Sciatic nerve (tissue), 2 donors: ENCODE measurements around the gene ELP4. TPM values are rescaled to one million over a fixed set of nuclear protein-coding genes. Genes with fewer than 3 reads are reported as not detected.
A peak's percentile ranks its signal among the peaks of the same experiment; 100 is the strongest.
"Not testable (repeated sequence)": the region's sequence is repeated elsewhere in the genome, so short reads cannot be mapped to it uniquely, and the experiment has no call there.

Experiments used
- ATAC-seq: fragments of 200-7000 bp; cut with Tn5 transposase; one replicate; pipeline ENCODE4 v1.9.1; 2020; ENCODE audit warnings: mild to moderate bottlenecking, moderate library complexity
- DNase-seq: peaks from one replicate; pipeline ENCODE4 v3.0.0-alpha.2; 2020; ENCODE audit warnings: low spot score
- intact Hi-C: fragments of 100-400 bp; cut with DNase I; formaldehyde crosslinking; loops from one replicate; pipeline ENCODE4 v1.14.2; 2022
- total RNA-seq: library from RNA; stranded (reverse); fragmentation: NEBNext Ultra II Directional; extraction: Animal tissue kit (Norgen Biotek cat#: 25700); gene quantifications from one replicate; pipeline ENCODE4 v1.2.1, GENCODE V29; 2021
- donor health status: DM: no; HTN: no; CAD: no.
- donor health status: DM: no; HTN: no; CAD: no.

The ELP4 gene, protein sequence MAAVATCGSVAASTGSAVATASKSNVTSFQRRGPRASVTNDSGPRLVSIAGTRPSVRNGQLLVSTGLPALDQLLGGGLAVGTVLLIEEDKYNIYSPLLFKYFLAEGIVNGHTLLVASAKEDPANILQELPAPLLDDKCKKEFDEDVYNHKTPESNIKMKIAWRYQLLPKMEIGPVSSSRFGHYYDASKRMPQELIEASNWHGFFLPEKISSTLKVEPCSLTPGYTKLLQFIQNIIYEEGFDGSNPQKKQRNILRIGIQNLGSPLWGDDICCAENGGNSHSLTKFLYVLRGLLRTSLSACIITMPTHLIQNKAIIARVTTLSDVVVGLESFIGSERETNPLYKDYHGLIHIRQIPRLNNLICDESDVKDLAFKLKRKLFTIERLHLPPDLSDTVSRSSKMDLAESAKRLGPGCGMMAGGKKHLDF
- total RNA-seq, result 18.1 TPM

- DNase-seq (peak; percentile 98), ATAC-seq (peak; percentile 100)
- intact Hi-C loops, result no loop called here
These were observed at the start of gene ELP4, which contains the start of gene IMMP1L for GRCh38 chr11:31509429-31510345. TSS of gene ELP4 (plus strand) at chr11:31509767. CDS start at chr11:31509785, 18 bp downstream. TSS of gene IMMP1L (minus strand) at chr11:31509622. CDS start at chr11:31463276, 46,346 bp downstream.

DNA sequence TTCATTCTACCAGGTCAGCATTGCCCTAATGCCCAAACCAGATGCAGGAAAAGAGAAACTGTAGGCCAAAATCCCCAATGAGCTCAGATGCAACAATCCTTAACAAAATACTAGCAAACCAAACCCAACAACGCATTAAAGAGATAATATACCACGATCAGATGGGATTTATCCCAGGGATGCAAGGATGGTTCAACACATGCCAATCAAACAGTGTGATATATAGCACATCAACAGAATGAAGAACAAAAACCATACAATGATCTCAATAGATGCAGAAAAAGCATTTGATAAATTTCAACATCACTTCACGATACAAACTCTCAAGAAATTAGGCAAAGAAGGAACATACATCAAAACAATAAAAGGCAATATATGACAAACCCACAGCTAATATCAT lies 45.1 kb upstream of the ELP4 start:
- intact Hi-C loops, result no loop called here
- no peak for ATAC-seq
- DNase-seq, result no peak

DNA sequence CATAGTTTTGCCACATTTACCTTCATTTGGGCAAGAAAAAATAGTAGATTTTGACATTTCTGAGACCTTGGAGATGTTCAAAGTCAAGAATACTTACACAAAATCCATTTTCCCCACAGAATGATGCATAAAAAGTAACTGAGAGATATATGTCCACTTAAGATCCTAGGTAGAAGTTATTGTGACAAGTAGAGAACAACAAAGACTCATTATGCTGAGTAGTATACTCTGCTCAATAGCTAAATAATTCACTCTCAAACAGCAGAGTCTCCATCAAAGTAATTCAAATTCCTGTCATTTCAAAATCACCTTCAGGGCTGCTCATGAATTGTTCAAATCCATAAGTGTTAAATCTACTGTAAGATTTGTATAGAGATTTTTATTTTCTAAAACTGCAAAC lies 35.5 kb upstream of the ELP4 start:
- no peak for DNase-seq
- intact Hi-C loops, result loop anchor here (10.0 kb wide), 1 partner anchor 1841 kb away; no protein-coding TSS in a partner anchor
- ATAC-seq, result no peak

GRCh38 chr11:31477528-31478222 lies 31.9 kb upstream of the ELP4 start:
- ATAC-seq (no peak), DNase-seq (no peak)
- intact Hi-C loops, result loop anchor here (10.0 kb wide), 1 partner anchor 1837 kb away; no protein-coding TSS in a partner anchor

DNA sequence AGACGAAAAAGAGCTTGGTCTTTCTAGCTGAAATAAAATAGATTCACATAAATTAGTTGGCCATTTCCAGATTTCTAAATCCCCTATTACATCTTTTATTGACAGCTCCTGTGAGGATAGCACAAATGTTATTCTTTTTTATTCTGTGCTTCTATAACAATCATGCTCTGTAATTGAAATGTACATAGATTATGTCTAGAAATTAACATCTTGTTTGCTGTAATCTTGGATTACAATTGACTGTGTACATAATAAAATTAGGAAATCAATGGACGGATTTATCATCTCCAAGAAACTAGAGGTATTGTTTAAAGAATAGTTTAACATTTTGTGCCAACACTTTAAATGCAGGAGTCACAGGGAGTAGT lies 31.4 kb upstream of the ELP4 start:
- DNase-seq (no peak), ATAC-seq (no peak)
- intact Hi-C loops, result loop anchor here (10.0 kb wide), 1 partner anchor 1837 kb away; no protein-coding TSS in a partner anchor

GRCh38 chr11:31479066-31479465 lies 30.5 kb upstream of the ELP4 start:
- DNase-seq, result no peak
- intact Hi-C loops, result loop anchor here (10.0 kb wide), 1 partner anchor 1836 kb away; no protein-coding TSS in a partner anchor
- no peak for ATAC-seq

- no peak for ATAC-seq
- DNase-seq, result no peak
- intact Hi-C loops, result no loop called here
These were observed 28.6 kb upstream of the ELP4 start for GRCh38 chr11:31480930-31481329.

- intact Hi-C loops, result no loop called here
- DNase-seq, result no peak
- ATAC-seq, result no peak
These were observed 25.1 kb upstream of the ELP4 start for GRCh38 chr11:31484497-31484896.

- ATAC-seq, result no peak
- intact Hi-C loops, result no loop called here
These were observed 21.7 kb upstream of the ELP4 start for GRCh38 chr11:31487848-31488247.

DNA sequence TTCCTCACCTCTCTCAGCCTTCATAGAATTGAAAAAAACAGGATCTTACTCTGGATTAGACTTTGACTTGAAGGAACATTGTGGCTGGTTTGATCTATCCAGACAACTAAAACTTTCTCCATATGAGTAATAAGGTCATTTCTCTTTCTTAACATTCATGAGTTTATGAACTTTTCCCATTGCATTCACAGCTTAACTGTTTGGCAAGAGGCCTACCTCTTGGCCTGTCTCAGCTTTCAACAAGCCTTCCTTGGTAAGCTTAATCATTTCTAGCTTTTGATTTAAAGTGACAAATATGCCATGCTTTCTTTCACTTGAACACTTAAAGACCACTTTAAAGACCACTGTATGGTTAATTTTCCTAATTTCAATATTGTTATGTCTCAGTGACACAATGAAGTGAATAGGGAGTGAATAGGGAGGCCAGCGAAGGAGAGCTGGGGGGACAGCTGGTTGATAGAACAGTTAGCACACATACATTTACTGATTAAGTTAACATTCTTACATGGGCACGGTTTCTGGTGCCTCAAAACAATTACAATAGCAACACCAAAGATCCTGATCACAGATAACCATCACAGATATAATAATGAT lies 17.1 kb upstream of the ELP4 start:
- DNase-seq (no peak), ATAC-seq (no peak)
- intact Hi-C loops, result no loop called here

More at GRCh38 chr11:31487848-31488247, 21.7 kb upstream of the ELP4 start:
- no peak for DNase-seq

DNA sequence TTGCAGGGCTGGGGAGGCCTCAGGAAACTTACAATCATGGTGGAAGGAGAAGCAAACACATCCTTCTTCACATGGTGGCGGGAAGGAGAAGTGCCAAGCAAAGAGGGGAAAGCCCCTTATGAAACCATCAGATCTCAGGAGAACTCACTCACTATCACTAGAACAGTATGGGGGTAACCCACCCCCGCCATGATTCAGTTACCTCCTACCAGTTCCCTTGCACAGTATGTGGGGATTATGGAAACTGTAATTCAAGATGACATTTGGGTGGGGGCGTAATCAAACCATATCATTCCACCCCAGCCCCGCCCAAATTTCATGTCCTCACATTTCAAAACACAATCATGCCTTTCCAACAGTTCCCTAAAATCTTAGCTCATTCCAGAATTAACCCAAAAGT lies 16.3 kb upstream of the ELP4 start:
- DNase-seq, result no peak
- no peak for ATAC-seq
- intact Hi-C loops, result no loop called here

DNA sequence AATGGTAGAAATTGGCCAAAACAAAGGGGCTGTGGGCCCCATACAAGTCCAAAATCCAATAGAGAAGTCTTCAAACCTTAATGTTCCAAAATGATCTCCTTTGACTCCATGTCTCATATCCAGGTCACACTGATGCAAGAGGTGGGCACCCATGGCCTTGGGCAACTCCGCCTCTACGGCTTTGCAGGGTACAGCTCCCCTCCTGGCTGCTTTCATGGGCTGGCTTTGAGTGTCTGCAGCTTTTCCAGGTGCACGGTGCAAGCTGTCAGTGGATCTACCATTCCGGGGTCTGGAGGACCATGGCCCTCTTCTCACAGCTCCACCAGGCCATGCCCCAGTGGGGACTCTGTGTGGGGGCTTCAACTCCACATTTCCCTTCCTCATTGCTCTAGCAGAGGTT lies 15.8 kb upstream of the ELP4 start:
- intact Hi-C loops, ATAC-seq, DNase-seq: not testable (repeated sequence)

GRCh38 chr11:31499576-31500178 lies 9.9 kb upstream of the ELP4 start:
- intact Hi-C loops, result no loop called here
- no peak for DNase-seq
- ATAC-seq, result no peak

DNA sequence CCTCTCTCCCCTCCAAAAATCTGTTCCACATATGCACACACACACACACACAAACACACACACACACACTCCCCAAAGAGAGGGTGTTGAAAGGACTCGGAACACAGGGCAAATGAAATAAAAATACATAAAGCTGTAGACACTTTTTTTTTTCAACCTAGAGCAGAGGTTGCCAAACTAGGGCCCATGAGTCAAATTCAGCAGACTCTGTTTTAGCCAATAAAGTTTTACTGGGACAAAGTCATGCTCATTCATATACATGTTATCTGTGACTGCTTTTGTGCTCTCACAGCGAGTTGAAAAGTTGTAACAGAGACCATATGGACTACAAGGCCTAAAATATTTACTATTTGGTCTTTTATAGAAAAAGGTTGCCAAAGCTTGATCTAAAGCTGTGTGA lies 9.0 kb upstream of the ELP4 start:
- intact Hi-C loops, result no loop called here
- ATAC-seq, result no peak
- DNase-seq, result no peak

- ATAC-seq (no peak), DNase-seq (no peak)
- intact Hi-C loops, result no loop called here
These were observed 527 bp upstream of the ELP4 start for GRCh38 chr11:31509051-31509428.

DNA sequence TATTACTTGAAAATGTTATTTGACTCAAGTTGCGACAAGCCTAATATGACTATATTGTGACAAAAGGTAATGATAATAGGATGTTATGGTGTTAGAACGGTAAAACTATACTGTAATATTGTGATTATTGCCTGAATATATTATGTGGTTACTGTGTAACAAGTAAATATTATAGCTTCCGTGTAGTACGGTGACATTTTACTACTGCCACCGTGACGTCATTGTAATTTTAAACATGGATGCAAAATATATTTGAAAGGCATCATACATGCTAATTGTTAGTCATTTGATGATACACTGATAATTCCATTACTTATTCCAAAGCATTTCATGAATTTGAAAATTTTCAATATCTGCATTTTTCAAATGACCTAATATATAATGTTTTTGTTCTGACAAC lies 2.5 kb downstream of the ELP4 start:
- intact Hi-C loops, result no loop called here
- ATAC-seq, result no peak
- no peak for DNase-seq

DNA sequence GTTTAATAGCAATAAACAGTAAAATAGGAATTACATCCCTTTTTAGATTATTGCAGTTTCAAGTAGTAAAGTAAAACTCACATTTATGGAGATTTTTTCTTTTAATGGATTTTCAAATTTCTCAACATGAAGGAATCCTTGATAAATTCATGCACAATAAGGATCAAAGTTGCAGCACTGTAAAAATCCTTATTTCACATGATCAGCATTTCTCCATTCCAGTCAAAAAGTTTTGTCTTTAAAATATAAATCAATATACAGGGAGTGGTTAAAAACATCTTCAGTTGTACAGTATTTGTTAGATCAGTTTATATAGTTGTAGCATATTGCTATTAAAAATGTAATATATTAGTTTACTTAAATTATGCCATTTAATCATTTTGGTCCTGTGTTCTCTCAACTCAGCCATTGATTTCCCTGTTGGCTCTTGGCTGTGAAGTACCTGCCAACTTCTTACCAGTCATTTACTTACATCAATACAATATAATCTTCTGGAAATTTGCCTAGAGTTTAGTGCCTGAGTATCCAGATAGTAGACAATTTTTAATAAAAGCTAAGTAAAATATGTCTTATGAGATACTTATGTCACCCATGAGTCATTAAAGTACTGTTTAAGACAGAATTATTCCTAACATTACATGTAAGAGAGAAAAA lies 12.1 kb downstream of the ELP4 start:
- ATAC-seq (no peak), DNase-seq (no peak)
- intact Hi-C loops, result no loop called here

GRCh38 chr11:31529189-31529588 lies 19.6 kb downstream of the ELP4 start:
- no peak for ATAC-seq
- DNase-seq, result no peak
- intact Hi-C loops, result no loop called here
